OCI-LY3 (cell line): Measurements from ENCODE around the gene BABAM2.

Experiments used
- EZH2phosphoT487 ChIP-seq: fragments of 200-600 bp; shearing (Covaris generic); IDR thresholded peaks from 2 replicates; pipeline ENCODE4 v1.6.1; 2018; ENCODE audit warnings: antibody characterized with exemption, mixed run types, low read depth
- TF ChIP-seq, protein P1 (sequence below): fragments of 200-600, 300-600 bp; sonication (generic); IDR thresholded peaks from 2 replicates; pipeline ENCODE4 v1.5.1; 2014; ENCODE audit warnings: antibody characterized with exemption, low read length, low read depth

DNA sequence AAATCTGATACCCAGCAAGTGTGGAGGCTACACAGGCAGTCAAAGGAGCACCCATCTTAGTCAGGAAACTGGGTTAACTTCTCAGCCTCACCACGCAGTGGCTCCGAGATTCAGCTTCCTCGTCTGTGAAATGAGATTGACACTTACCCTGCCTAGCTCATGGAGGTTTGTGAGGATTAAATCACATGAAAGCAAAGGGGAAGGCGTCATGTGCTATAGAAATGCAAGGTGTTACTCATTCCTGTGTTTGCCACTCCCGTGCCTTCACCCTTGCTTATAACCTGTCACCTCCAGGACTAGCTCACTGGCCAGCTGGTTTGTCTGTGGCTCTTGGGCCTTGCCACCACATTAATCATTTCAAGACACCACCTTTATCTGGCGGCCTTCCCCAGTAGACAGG is 383.2 kb downstream of the BABAM2 start:
- TF ChIP-seq, protein P1, sequence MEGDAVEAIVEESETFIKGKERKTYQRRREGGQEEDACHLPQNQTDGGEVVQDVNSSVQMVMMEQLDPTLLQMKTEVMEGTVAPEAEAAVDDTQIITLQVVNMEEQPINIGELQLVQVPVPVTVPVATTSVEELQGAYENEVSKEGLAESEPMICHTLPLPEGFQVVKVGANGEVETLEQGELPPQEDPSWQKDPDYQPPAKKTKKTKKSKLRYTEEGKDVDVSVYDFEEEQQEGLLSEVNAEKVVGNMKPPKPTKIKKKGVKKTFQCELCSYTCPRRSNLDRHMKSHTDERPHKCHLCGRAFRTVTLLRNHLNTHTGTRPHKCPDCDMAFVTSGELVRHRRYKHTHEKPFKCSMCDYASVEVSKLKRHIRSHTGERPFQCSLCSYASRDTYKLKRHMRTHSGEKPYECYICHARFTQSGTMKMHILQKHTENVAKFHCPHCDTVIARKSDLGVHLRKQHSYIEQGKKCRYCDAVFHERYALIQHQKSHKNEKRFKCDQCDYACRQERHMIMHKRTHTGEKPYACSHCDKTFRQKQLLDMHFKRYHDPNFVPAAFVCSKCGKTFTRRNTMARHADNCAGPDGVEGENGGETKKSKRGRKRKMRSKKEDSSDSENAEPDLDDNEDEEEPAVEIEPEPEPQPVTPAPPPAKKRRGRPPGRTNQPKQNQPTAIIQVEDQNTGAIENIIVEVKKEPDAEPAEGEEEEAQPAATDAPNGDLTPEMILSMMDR = no peak
- TF ChIP-seq EZH2phosphoT487 = no peak
